K562 (cell line): ENCODE results near the gene WDR91. TPM values are rescaled to one million over a fixed set of nuclear protein-coding genes. Genes with fewer than 3 reads are reported as not detected.

Experiments used
- ATAC-seq: fragments of 200-7000 bp; cut with Tn5 transposase; 3 replicates; pipeline ENCODE4 v1.9.1; 2020; ENCODE audit warnings: moderate library complexity
- BruUV-seq: library from RNA; stranded (reverse); fragments of 400-500 nt; replicated peaks from 2 replicates; lab custom pipeline; 2021; lab: Mats Ljungman, UMichigan
- CTCF ChIA-PET: fragments of 300-600 bp; formaldehyde crosslinking; extraction: SDS; loops from one replicate; lab custom pipeline; 2021; ENCODE audit warnings: low intra/inter-chr PET ratio; lab: Yijun Ruan, JAX
- POLR2A ChIA-PET: fragments of 300-600, 350-650 bp; sonication (Branson Sonifier 250); formaldehyde crosslinking; extraction: SDS; loops from one replicate; lab custom pipeline; 2021; ENCODE audit warnings: antibody characterized with exemption, inconsistent platforms; lab: Yijun Ruan, JAX
- DNase-seq, 4 experiments: peaks; one replicate each; pipeline versions ENCODE4 v3.0.0 to v3.0.0-alpha.2; 2011 to 2018; ENCODE audit warnings: low spot score in 3 of 4, mixed read lengths in 3 of 4; ENCODE audit errors: extremely low read depth in 1 of 4
- FAIRE-seq: peaks from 2 replicates; lab custom pipeline; 2011; peaks lifted over from hg19 to GRCh38; lab: Jason Lieb, UNC
- H2AFZ ChIP-seq: 2 replicates; pipeline ENCODE4 v1.6.0; 2011; ENCODE audit warnings: low read depth, low read length, control low read depth, inconsistent platforms
- H3K27ac ChIP-seq: fragments of 200-600 bp; 3 replicates; pipeline ENCODE4 v1.8.0; 2011; ENCODE audit warnings: low read depth, mild to moderate bottlenecking, control low read depth, inconsistent platforms, low read length, moderate library complexity, mixed read lengths; ENCODE audit errors: extremely low read depth
- H3K27me3 ChIP-seq, 2 experiments: fragments of 300-600 bp in 1 of 2; 2 replicates in 1 of 2; 3 replicates in 1 of 2; pipeline versions ENCODE4 v1.6.0 to v1.8.0; 2011; ENCODE audit warnings: inconsistent platforms in 2 of 2, low read length in 2 of 2, mild to moderate bottlenecking in 1 of 2, mixed read lengths in 1 of 2, moderate library complexity in 1 of 2; ENCODE audit not compliant: control insufficient read depth in 2 of 2, insufficient read depth in 2 of 2
- H3K36me3 ChIP-seq: fragments of 300-600 bp; 3 replicates; pipeline ENCODE4 v1.8.0; 2011; ENCODE audit warnings: mild to moderate bottlenecking, low read length, inconsistent platforms; ENCODE audit not compliant: control insufficient read depth, insufficient read depth
- H3K4me1 ChIP-seq, 2 experiments: fragments of 200-600 bp in 1 of 2; replicated peaks in 1 of 2; 2 replicates in 1 of 2; 3 replicates in 1 of 2; pipeline versions ENCODE4 v1.5.1 to v1.8.0; 2011; ENCODE audit warnings: inconsistent platforms in 2 of 2, low read length in 2 of 2, mild to moderate bottlenecking in 1 of 2, mixed read lengths in 1 of 2, moderate library complexity in 1 of 2; ENCODE audit not compliant: control insufficient read depth in 2 of 2, insufficient read depth in 2 of 2
- H3K4me2 ChIP-seq: 2 replicates; pipeline ENCODE4 v1.6.1; 2011; ENCODE audit warnings: low read length, control low read depth, inconsistent platforms, mixed read lengths; ENCODE audit not compliant: insufficient read depth
- H3K4me3 ChIP-seq: fragments of 200-600 bp; sonication (generic), shearing (Covaris generic); 2 replicates; pipeline ENCODE4 v1.5.1; 2016; ENCODE audit warnings: control low read depth, inconsistent platforms
- H3K79me2 ChIP-seq: fragments of 200-600 bp; 3 replicates; pipeline ENCODE4 v1.8.0; 2011; ENCODE audit warnings: low read length, inconsistent platforms; ENCODE audit not compliant: control insufficient read depth, insufficient read depth
- H3K9ac ChIP-seq, 2 experiments: 2 replicates each; pipeline versions ENCODE4 v1.6.0 to v1.6.1; 2011; ENCODE audit warnings: low read depth in 2 of 2, low read length in 2 of 2, control low read depth in 1 of 2, inconsistent platforms in 1 of 2, mild to moderate bottlenecking in 1 of 2, mixed read lengths in 1 of 2; ENCODE audit not compliant: insufficient read depth in 1 of 2
- H3K9me1 ChIP-seq: one replicate; pipeline ENCODE4 v1.6.0; 2011; ENCODE audit warnings: inconsistent platforms, mild to moderate bottlenecking, low read length, moderate library complexity; ENCODE audit not compliant: control insufficient read depth, insufficient read depth
- H3K9me3 ChIP-seq: replicated peaks from 2 replicates; pipeline ENCODE4 v1.5.1; 2011; ENCODE audit warnings: low read depth, low read length, inconsistent platforms; ENCODE audit not compliant: control insufficient read depth, insufficient read depth
- H4K20me1 ChIP-seq: replicated peaks from 2 replicates; pipeline ENCODE4 v1.6.1; 2011; ENCODE audit warnings: low read length, inconsistent platforms, mixed read lengths; ENCODE audit not compliant: control insufficient read depth, insufficient read depth
- BACH1 ChIP-seq: fragments of 200-800 bp; sonication (Bioruptor generic); IDR thresholded peaks from 2 replicates; pipeline ENCODE4 v1.6.1; 2016; ENCODE audit warnings: missing genetic modification characterization, missing compliant biosample characterization
- BMI1 ChIP-seq: fragments of 150-350 bp; IDR thresholded peaks from 2 replicates; pipeline ENCODE4 v1.6.1; 2014; ENCODE audit warnings: low read length
- CBX3 ChIP-seq, 2 experiments: IDR thresholded peaks; 1 replicate in 1 of 2; 2 replicates in 1 of 2; pipeline ENCODE4 v1.6.1; 2012; ENCODE audit warnings: inconsistent platforms in 2 of 2, low read length in 2 of 2, borderline replicate concordance in 1 of 2, control low read depth in 1 of 2
- CREB1 ChIP-seq, 2 experiments: sonication (generic) in 1 of 2; formaldehyde crosslinking in 1 of 2; IDR thresholded peaks; 2 replicates each; pipeline versions ENCODE4 v1.6.1 to v1.8.0; 2012 to 2022; ENCODE audit warnings: inconsistent platforms in 1 of 2, mild to moderate bottlenecking in 1 of 2, missing genetic modification reagents in 1 of 2, moderate library complexity in 1 of 2
- GTF3C2 ChIP-seq: IDR thresholded peaks from 3 replicates; pipeline ENCODE4 v1.6.1; 2011; ENCODE audit warnings: borderline replicate concordance, mild to moderate bottlenecking, moderate library complexity; ENCODE audit not compliant: insufficient read length; ENCODE audit errors: extremely low read depth
- HMG20B ChIP-seq: fragments of 250-450 bp; sonication (Bioruptor Pico); IDR thresholded peaks from 2 replicates; pipeline ENCODE4 v1.5.0; 2021; ENCODE audit warnings: mild to moderate bottlenecking
- POLR3A ChIP-seq: IDR thresholded peaks from 2 replicates; pipeline ENCODE4 v1.6.1; 2011; ENCODE audit warnings: borderline replicate concordance, mild to moderate bottlenecking, moderate library complexity; ENCODE audit not compliant: insufficient read length, insufficient read depth; ENCODE audit errors: extremely low read depth
- ZC3H4 ChIP-seq: sonication (generic); formaldehyde crosslinking; IDR thresholded peaks from 2 replicates; pipeline ENCODE4 v1.9.0; 2021; ENCODE audit warnings: missing genetic modification reagents, borderline replicate concordance
- WGBS: fragments of 100-300 bp; shearing (Covaris generic); methylation state at CpG from one replicate; pipeline ENCODE4 v1.1.6; 2016; ENCODE audit warnings: low coverage, mixed read lengths; ENCODE audit not compliant: insufficient coverage; ENCODE audit errors: missing lambda C conversion rate; 5-methylcytosine and 5-hydroxymethylcytosine counted together
- in situ Hi-C: fragments of 300-500 bp; cut with MboI; formaldehyde crosslinking; loops from 4 replicates; pipeline ENCODE4 v1.15.0; 2018; ENCODE audit warnings: inconsistent platforms, mixed read lengths
- intact Hi-C: fragments of 100-400 bp; cut with micrococcal nuclease; formaldehyde crosslinking; loops from 2 replicates; pipeline ENCODE4 v1.14.2; 2022
- polyA plus RNA-seq, 8 experiments: library from polyadenylated mRNA; depleted of rRNA in 4 of 8; stranded (reverse) in 5 of 8; unstranded in 3 of 8; fragments of >200 nt; fragmentation: Nextera tagmentation in 2 of 8; fragmentation: Illumina TruSeq in 1 of 8; extraction: Ambion mirVana in 2 of 8; extraction: Trizol in 1 of 8; gene quantifications; 2 replicates each; pipeline versions ENCODE4 v1.2.1 to v1.2.3, GENCODE V29; 2011 to 2014; ENCODE audit warnings: inconsistent platforms in 1 of 8, missing spikeins in 1 of 8
- total RNA-seq, 7 experiments: library from RNA; depleted of rRNA in 6 of 7; stranded (reverse); fragments of >200 nt in 6 of 7; fragmentation: Illumina TruSeq in 2 of 7; extraction: Trizol in 2 of 7; gene quantifications; 2 replicates each; pipeline versions ENCODE4 v1.2.1 to v1.2.3, GENCODE V29; 2011 to 2021; ENCODE audit warnings: low replicate concordance in 1 of 7
- TF ChIP-seq, protein P1 (sequence below): fragments of 250-450 bp; sonication (Bioruptor Pico); IDR thresholded peaks from 2 replicates; pipeline ENCODE4 v1.4.0; 2020; ENCODE audit warnings: mild to moderate bottlenecking, moderate library complexity
- TF ChIP-seq, protein P2 (sequence below): fragments of 150-350 bp; IDR thresholded peaks from 2 replicates; pipeline ENCODE4 v1.6.1; 2014; ENCODE audit warnings: low read depth, mild to moderate bottlenecking, low read length, borderline replicate concordance

The WDR91 gene
- total and polyA plus RNA-seq, 9 of the 15 experiments (the other 6 are each of a cell fraction or from before 2014, with no cell fraction given) = 1.9 to 18.2 (median 9.8) TPM

GRCh38 chr7:135240441-135240840 lies 29.1 kb upstream of the WDR91 start:
- no peaks in the 10 kb centered on the region for H4K20me1 ChIP-seq
- no peak overlapping the region for H2AFZ ChIP-seq
- no peak for ATAC-seq
- in situ Hi-C loops (no loop called here), intact Hi-C loops (no loop called here)
- peaks cover 0 to 5% of the 10 kb centered on the region in 2 experiments; a peak in 2 of 5 replicates for H3K4me1 ChIP-seq
- H3K9me1 ChIP-seq = no peaks in the 10 kb centered on the region
- no TSS peak for BruUV-seq
- no peak for FAIRE-seq
- DNase-seq = no peak
- H3K27me3 ChIP-seq = peaks cover 3 to 22% of the 10 kb centered on the region in 2 experiments; a peak in 2 of 5 replicates
- H3K36me3 ChIP-seq = no peaks in the 10 kb centered on the region
- 4% methylated on average over 9 of the region's 9 CpGs for WGBS
- H3K27ac ChIP-seq = no peak overlapping the region
- CTCF ChIA-PET = no interaction called here
- peak overlapping the region in 1 of 2 experiments; percentile 5; a peak in 1 of 4 replicates for H3K9ac ChIP-seq
- no peaks in the 10 kb centered on the region for H3K79me2 ChIP-seq
- POLR2A ChIA-PET = interaction anchor here (0.7 to 1.2 kb wide), 3 partner anchors 9 to 432 kb away, joined by 3 to 6 read pairs (median 3); no protein-coding TSS in a partner anchor
- H3K4me3 ChIP-seq = no peak overlapping the region
- no peaks in the 10 kb centered on the region for H3K9me3 ChIP-seq
- no peak overlapping the region for H3K4me2 ChIP-seq
- TF ChIP-seq BACH1 (tag) (no peak), ZC3H4 (CRISPR knock-in tag) (no peak), CBX3 (IDR thresholded peaks at IDR 0.05; ENCODE audit: borderline replicate concordance in 1 of 2, low read length in 2 of 2) (no peak), CREB1 (IDR thresholded peaks at IDR 0.05) (no peak), CREB1 (CRISPR knock-in tag; IDR thresholded peaks at IDR 0.05) (no peak), HMG20B (CRISPR knock-in tag) (no peak), BMI1 (no peak), GTF3C2 (no peak), POLR3A (no peak)
- TF ChIP-seq, protein P1, sequence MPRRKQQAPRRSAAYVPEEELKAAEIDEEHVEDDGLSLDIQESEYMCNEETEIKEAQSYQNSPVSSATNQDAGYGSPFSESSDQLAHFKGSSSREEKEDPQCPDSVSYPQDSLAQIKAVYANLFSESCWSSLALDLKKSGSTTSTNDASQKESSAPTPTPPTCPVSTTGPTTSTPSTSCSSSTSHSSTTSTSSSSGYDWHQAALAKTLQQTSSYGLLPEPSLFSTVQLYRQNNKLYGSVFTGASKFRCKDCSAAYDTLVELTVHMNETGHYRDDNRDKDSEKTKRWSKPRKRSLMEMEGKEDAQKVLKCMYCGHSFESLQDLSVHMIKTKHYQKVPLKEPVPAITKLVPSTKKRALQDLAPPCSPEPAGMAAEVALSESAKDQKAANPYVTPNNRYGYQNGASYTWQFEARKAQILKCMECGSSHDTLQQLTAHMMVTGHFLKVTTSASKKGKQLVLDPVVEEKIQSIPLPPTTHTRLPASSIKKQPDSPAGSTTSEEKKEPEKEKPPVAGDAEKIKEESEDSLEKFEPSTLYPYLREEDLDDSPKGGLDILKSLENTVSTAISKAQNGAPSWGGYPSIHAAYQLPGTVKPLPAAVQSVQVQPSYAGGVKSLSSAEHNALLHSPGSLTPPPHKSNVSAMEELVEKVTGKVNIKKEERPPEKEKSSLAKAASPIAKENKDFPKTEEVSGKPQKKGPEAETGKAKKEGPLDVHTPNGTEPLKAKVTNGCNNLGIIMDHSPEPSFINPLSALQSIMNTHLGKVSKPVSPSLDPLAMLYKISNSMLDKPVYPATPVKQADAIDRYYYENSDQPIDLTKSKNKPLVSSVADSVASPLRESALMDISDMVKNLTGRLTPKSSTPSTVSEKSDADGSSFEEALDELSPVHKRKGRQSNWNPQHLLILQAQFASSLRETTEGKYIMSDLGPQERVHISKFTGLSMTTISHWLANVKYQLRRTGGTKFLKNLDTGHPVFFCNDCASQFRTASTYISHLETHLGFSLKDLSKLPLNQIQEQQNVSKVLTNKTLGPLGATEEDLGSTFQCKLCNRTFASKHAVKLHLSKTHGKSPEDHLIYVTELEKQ (CRISPR knock-in tag) = no peak
- TF ChIP-seq, protein P2, sequence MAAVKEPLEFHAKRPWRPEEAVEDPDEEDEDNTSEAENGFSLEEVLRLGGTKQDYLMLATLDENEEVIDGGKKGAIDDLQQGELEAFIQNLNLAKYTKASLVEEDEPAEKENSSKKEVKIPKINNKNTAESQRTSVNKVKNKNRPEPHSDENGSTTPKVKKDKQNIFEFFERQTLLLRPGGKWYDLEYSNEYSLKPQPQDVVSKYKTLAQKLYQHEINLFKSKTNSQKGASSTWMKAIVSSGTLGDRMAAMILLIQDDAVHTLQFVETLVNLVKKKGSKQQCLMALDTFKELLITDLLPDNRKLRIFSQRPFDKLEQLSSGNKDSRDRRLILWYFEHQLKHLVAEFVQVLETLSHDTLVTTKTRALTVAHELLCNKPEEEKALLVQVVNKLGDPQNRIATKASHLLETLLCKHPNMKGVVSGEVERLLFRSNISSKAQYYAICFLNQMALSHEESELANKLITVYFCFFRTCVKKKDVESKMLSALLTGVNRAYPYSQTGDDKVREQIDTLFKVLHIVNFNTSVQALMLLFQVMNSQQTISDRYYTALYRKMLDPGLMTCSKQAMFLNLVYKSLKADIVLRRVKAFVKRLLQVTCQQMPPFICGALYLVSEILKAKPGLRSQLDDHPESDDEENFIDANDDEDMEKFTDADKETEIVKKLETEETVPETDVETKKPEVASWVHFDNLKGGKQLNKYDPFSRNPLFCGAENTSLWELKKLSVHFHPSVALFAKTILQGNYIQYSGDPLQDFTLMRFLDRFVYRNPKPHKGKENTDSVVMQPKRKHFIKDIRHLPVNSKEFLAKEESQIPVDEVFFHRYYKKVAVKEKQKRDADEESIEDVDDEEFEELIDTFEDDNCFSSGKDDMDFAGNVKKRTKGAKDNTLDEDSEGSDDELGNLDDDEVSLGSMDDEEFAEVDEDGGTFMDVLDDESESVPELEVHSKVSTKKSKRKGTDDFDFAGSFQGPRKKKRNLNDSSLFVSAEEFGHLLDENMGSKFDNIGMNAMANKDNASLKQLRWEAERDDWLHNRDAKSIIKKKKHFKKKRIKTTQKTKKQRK = no peak
